KMS-11 (cell line): ENCODE results near the gene TSLP.

Experiments
- H2AFZ ChIP-seq: fragments of 200-600 bp; sonication (generic); 2 replicates; pipeline ENCODE4 v1.6.1; 2016; ENCODE audit warnings: antibody characterized with exemption, mixed run types, low read depth
- H3K27ac ChIP-seq: fragments of 200-600 bp; sonication (generic); 2 replicates; pipeline ENCODE4 v1.6.1; 2016; ENCODE audit warnings: mild to moderate bottlenecking, mixed run types
- H3K27me3 ChIP-seq: fragments of 200-600 bp; sonication (generic); 2 replicates; pipeline ENCODE4 v1.6.1; 2017; ENCODE audit warnings: mild to moderate bottlenecking, low read depth, mixed run types, moderate library complexity; ENCODE audit not compliant: insufficient read depth
- H3K36me3 ChIP-seq: fragments of 200-600 bp; sonication (generic); 2 replicates; pipeline ENCODE4 v1.6.1; 2017; ENCODE audit warnings: mild to moderate bottlenecking, mixed run types; ENCODE audit not compliant: insufficient read depth
- H3K4me1 ChIP-seq: fragments of 200-600 bp; sonication (generic); 2 replicates; pipeline ENCODE4 v1.6.1; 2016; ENCODE audit warnings: mild to moderate bottlenecking, low read depth, mixed run types; ENCODE audit not compliant: poor library complexity, severe bottlenecking
- H3K4me2 ChIP-seq: fragments of 200-600 bp; sonication (generic); 2 replicates; pipeline ENCODE4 v1.7.0; 2016; ENCODE audit warnings: mild to moderate bottlenecking, mixed run types
- H3K4me3 ChIP-seq: fragments of 200-600 bp; sonication (generic); IDR thresholded peaks from 2 replicates; pipeline ENCODE4 v1.6.1; 2017; ENCODE audit warnings: low read depth, low read length, mixed read lengths; ENCODE audit not compliant: insufficient read depth
- H3K79me2 ChIP-seq: fragments of 200-600 bp; sonication (generic); 2 replicates; pipeline ENCODE4 v1.6.1; 2016; ENCODE audit warnings: low read depth, mixed run types; ENCODE audit not compliant: insufficient read depth
- H3K9ac ChIP-seq: fragments of 200-600 bp; sonication (generic); 2 replicates; pipeline ENCODE4 v1.6.1; 2016; ENCODE audit warnings: mild to moderate bottlenecking, mixed run types
- H4K20me1 ChIP-seq: fragments of 200-600 bp; sonication (generic); 2 replicates; pipeline ENCODE4 v1.6.1; 2016; ENCODE audit warnings: mild to moderate bottlenecking, mixed run types; ENCODE audit not compliant: insufficient read depth
- TF ChIP-seq, protein P1 (sequence below): fragments of 200-600 bp; sonication (generic); conservative IDR thresholded peaks from 2 replicates; pipeline ENCODE4 v1.6.1; 2017; ENCODE audit warnings: low read depth, mild to moderate bottlenecking, antibody characterized with exemption, low read length, moderate library complexity, mixed read lengths

TSLP gene

DNA sequence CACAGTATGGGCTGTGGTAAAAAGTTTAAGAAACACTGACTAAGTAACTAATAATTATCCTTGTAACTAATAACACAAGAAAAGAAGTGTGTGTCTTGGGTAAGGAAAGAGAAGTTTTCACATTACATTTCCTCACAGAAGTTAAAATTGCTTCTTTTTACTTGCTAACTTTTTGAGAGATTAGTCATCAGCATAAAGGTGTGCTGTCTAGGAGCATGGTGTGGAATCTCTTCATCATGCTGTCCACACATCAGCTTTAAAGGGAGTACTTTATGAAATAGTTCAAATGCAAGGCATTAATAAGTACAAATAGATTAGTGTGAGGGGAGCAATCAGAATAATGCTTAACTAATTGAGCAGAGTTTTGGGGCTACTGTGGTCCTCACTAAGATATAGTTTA, 50.4 kb downstream of the TSLP start:
- H3K4me3 ChIP-seq, result no peak overlapping the region
- H3K79me2 ChIP-seq, result no peaks in the 10 kb centered on the region
- TF ChIP-seq, protein P1, sequence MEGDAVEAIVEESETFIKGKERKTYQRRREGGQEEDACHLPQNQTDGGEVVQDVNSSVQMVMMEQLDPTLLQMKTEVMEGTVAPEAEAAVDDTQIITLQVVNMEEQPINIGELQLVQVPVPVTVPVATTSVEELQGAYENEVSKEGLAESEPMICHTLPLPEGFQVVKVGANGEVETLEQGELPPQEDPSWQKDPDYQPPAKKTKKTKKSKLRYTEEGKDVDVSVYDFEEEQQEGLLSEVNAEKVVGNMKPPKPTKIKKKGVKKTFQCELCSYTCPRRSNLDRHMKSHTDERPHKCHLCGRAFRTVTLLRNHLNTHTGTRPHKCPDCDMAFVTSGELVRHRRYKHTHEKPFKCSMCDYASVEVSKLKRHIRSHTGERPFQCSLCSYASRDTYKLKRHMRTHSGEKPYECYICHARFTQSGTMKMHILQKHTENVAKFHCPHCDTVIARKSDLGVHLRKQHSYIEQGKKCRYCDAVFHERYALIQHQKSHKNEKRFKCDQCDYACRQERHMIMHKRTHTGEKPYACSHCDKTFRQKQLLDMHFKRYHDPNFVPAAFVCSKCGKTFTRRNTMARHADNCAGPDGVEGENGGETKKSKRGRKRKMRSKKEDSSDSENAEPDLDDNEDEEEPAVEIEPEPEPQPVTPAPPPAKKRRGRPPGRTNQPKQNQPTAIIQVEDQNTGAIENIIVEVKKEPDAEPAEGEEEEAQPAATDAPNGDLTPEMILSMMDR, result no peak
- no peak overlapping the region for H3K9ac ChIP-seq
- H3K27ac ChIP-seq, result no peak overlapping the region
- H3K36me3 ChIP-seq, result peaks cover 20% of the 10 kb centered on the region
- no peaks in the 10 kb centered on the region for H3K27me3 ChIP-seq
- no peaks in the 10 kb centered on the region for H4K20me1 ChIP-seq
- H3K4me1 ChIP-seq, result no peaks in the 10 kb centered on the region
- H3K4me2 ChIP-seq, result no peak overlapping the region
- H2AFZ ChIP-seq, result no peak overlapping the region

DNA sequence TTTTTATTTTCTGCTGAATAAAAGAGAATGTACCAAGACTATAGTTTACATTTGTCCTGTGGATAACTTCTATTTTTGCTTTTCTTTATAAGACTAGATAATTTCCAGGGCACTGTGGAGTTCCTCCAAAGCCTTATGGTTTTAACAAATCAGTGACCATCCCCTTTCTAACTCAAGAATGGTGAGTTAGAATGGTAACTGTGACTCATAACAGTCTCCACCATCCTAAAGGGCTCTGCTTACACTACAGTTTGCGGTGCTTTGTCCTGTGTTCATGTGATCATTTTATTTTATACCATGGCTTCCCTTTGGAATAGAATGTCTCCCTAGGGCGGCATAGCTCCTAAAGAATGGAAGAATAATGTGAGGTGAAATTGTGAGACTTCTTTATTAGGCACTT, 50.9 kb downstream of the TSLP start:
- Histone ChIP-seq H3K79me2 (no peaks in the 10 kb centered on the region), H3K27me3 (no peaks in the 10 kb centered on the region), H4K20me1 (no peaks in the 10 kb centered on the region), H3K4me1 (no peaks in the 10 kb centered on the region), H2AFZ (no peak overlapping the region), H3K36me3 (peaks cover 25% of the 10 kb centered on the region), H3K4me2 (no peak overlapping the region), H3K4me3 (no peak overlapping the region), H3K27ac (no peak overlapping the region), H3K9ac (no peak overlapping the region)
- TF ChIP-seq, protein P1, result no peak

DNA sequence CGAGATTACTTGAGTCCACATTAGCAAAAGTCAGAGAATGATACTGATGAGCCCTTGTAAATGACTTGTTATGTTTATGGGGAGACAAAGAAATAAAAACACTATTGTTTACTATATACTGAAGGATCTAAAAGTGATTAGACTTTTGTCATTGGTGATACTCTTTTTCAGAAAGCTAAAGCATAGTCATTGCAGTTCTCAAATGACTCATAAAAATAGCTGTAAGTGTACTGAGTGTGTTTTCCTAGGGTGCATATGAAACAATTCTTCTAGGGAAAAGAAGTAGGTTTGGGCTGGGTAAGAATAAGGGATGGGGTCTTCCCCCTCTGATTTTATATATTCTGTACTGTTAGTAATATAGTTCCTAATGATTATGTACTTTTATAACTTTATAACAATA, 53.3 kb downstream of the TSLP start:
- Histone ChIP-seq H2AFZ (no peak overlapping the region), H3K4me2 (no peak overlapping the region), H3K4me1 (no peaks in the 10 kb centered on the region), H3K79me2 (no peaks in the 10 kb centered on the region), H4K20me1 (no peaks in the 10 kb centered on the region), H3K27me3 (no peaks in the 10 kb centered on the region), H3K4me3 (no peak overlapping the region), H3K36me3 (peaks cover 25% of the 10 kb centered on the region), H3K27ac (no peak overlapping the region), H3K9ac (no peak overlapping the region)
- TF ChIP-seq, protein P1, result no peak

DNA sequence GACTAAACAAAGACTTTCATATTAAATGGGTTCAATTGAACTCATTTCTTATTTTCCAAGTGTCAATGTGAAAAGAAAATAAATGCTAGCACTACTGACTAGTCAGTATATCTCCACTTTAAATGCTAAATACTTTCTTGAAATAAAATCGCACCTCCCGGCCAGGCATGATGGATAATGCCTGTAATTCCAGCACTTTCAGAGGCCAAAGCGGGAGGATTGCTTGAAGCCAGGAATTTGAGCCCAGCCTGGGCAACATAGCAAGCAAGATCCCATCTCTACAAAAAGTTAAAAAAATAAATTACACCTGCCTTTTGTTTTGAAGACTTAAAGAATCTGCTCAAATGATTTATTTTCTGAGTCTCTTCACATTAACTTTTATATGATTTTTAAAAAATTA, 55.4 kb downstream of the TSLP start:
- Histone ChIP-seq H3K9ac (no peak overlapping the region), H3K4me3 (no peak overlapping the region), H3K27me3 (no peaks in the 10 kb centered on the region), H3K79me2 (no peaks in the 10 kb centered on the region), H3K4me1 (no peaks in the 10 kb centered on the region), H3K27ac (no peak overlapping the region), H2AFZ (no peak overlapping the region), H3K4me2 (no peak overlapping the region), H3K36me3 (peaks cover 20% of the 10 kb centered on the region), H4K20me1 (no peaks in the 10 kb centered on the region)
- TF ChIP-seq, protein P1, result no peak
